ENCODE data around the gene C1orf116. TPM values are rescaled to one million over a fixed set of nuclear protein-coding genes. Genes with fewer than 3 reads are reported as not detected.

The C1orf116 gene
- total RNA-seq, 1 donor from 2014 or later, result 0.04 TPM

DNA sequence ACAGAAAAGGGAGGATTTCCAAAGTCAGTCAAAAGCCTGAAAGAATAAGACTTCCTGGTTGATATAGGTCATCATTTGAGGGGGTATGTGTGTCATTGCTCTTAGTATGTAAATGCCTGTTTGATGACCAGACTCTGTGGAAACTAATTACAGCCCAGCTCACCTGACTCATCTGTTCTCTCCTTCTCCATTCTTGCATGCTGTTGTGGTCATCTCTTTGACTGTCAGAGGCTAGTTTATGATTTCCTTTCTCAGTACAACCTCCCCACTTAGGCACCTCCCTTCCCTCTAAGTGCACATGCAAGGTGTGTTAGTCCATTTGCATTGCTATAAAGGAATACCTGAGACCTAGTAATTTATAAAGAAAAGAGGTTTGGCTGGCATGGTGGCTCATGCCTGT, 2.4 kb upstream of the C1orf116 start:
- no peak overlapping the region for H3K27ac ChIP-seq
- Mint-ChIP-seq H3K36me3 (no peaks in the 10 kb centered on the region), H3K27me3 (ENCODE audit: insufficient read depth, low read depth) (peaks cover 6% of the 10 kb centered on the region), H3K9me3 (no peaks in the 10 kb centered on the region), H3K27ac (no peak overlapping the region), H3K4me3 (no peak overlapping the region), H3K4me1 (peaks cover 5% of the 10 kb centered on the region)
- no peaks in the 10 kb centered on the region for H3K9me3 ChIP-seq (ENCODE audit: low read depth)
- H3K9ac ChIP-seq, result no peak overlapping the region
- H2AFZ ChIP-seq (replicated peaks), result no peak overlapping the region
- peaks cover 6% of the 10 kb centered on the region for H3K27me3 ChIP-seq
- no peaks in the 10 kb centered on the region for H4K20me1 ChIP-seq (ENCODE audit: low read depth)
- TF ChIP-seq, protein P1, sequence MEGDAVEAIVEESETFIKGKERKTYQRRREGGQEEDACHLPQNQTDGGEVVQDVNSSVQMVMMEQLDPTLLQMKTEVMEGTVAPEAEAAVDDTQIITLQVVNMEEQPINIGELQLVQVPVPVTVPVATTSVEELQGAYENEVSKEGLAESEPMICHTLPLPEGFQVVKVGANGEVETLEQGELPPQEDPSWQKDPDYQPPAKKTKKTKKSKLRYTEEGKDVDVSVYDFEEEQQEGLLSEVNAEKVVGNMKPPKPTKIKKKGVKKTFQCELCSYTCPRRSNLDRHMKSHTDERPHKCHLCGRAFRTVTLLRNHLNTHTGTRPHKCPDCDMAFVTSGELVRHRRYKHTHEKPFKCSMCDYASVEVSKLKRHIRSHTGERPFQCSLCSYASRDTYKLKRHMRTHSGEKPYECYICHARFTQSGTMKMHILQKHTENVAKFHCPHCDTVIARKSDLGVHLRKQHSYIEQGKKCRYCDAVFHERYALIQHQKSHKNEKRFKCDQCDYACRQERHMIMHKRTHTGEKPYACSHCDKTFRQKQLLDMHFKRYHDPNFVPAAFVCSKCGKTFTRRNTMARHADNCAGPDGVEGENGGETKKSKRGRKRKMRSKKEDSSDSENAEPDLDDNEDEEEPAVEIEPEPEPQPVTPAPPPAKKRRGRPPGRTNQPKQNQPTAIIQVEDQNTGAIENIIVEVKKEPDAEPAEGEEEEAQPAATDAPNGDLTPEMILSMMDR (IDR thresholded peaks at IDR 0.05), result no peak
- no peak for TF ChIP-seq EZH2phosphoT487 (IDR thresholded peaks at IDR 0.05)
- TF ChIP-seq EZH2 (IDR thresholded peaks at IDR 0.05), result no peak
- no peaks in the 10 kb centered on the region for H3K36me3 ChIP-seq
- H3K79me2 ChIP-seq (ENCODE audit: low read depth), result no peaks in the 10 kb centered on the region
- H3K4me2 ChIP-seq, result no peak overlapping the region
- DNase-seq (ENCODE audit: low spot score), result no peak
- H3K4me3 ChIP-seq, result no peak overlapping the region
- H3F3A ChIP-seq (ENCODE audit: low read depth), result no peaks in the 10 kb centered on the region
- peaks cover 18% of the 10 kb centered on the region for H3K4me1 ChIP-seq

GRCh38 chr1:207034208-207034607, 1.7 kb upstream of the C1orf116 start:
- H3K4me2 ChIP-seq, result no peak overlapping the region
- no peak for DNase-seq (ENCODE audit: low spot score)
- Mint-ChIP-seq H3K36me3 (no peaks in the 10 kb centered on the region), H3K4me3 (no peak overlapping the region), H3K27ac (no peak overlapping the region), H3K27me3 (ENCODE audit: insufficient read depth, low read depth) (peaks cover 6% of the 10 kb centered on the region), H3K9me3 (no peaks in the 10 kb centered on the region), H3K4me1 (peaks cover 5% of the 10 kb centered on the region)
- H3F3A ChIP-seq (ENCODE audit: low read depth), result no peaks in the 10 kb centered on the region
- H3K36me3 ChIP-seq, result no peaks in the 10 kb centered on the region
- H2AFZ ChIP-seq (replicated peaks), result no peak overlapping the region
- no peaks in the 10 kb centered on the region for H3K79me2 ChIP-seq (ENCODE audit: low read depth)
- no peak overlapping the region for H3K9ac ChIP-seq
- TF ChIP-seq EZH2 (IDR thresholded peaks at IDR 0.05) (no peak), EZH2phosphoT487 (IDR thresholded peaks at IDR 0.05) (no peak)
- TF ChIP-seq, protein P1 (IDR thresholded peaks at IDR 0.05), result no peak
- no peaks in the 10 kb centered on the region for H4K20me1 ChIP-seq (ENCODE audit: low read depth)
- H3K27ac ChIP-seq, result no peak overlapping the region
- no peaks in the 10 kb centered on the region for H3K9me3 ChIP-seq (ENCODE audit: low read depth)
- peaks cover 18% of the 10 kb centered on the region for H3K4me1 ChIP-seq
- H3K27me3 ChIP-seq, result peaks cover 6% of the 10 kb centered on the region
- no peak overlapping the region for H3K4me3 ChIP-seq

DNA sequence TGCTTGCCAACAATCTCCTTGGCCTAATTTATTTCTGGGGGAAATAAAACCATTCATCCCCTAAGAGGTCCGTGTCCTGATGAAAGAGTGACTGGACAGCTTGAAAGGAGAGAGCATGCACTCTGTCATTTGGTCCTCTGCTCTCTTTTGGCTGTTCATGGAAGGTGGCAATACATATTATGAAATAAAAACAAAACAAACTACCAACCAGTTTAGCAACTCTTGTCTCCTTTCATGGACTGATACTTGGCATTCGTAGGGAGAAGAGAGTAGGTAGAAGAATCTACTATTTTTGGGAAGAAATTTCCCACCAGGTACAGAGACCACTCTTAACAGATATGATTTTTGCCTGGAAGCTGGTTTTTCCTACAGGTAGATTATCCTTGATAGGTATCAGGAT, 746 bp upstream of the C1orf116 start:
- Mint-ChIP-seq H3K27me3 (ENCODE audit: insufficient read depth, low read depth) (peaks cover 6% of the 10 kb centered on the region), H3K36me3 (no peaks in the 10 kb centered on the region), H3K27ac (no peak overlapping the region), H3K9me3 (no peaks in the 10 kb centered on the region), H3K4me3 (no peak overlapping the region), H3K4me1 (peaks cover 5% of the 10 kb centered on the region)
- DNase-seq (ENCODE audit: low spot score), result no peak
- H3K9ac ChIP-seq, result no peak overlapping the region
- H3K4me3 ChIP-seq, result no peak overlapping the region
- TF ChIP-seq, protein P1 (IDR thresholded peaks at IDR 0.05), result no peak
- TF ChIP-seq EZH2 (IDR thresholded peaks at IDR 0.05), result no peak
- no peak for TF ChIP-seq EZH2phosphoT487 (IDR thresholded peaks at IDR 0.05)
- H3K36me3 ChIP-seq, result no peaks in the 10 kb centered on the region
- H3K4me2 ChIP-seq, result peak overlapping the region; percentile 58
- no peaks in the 10 kb centered on the region for H3K79me2 ChIP-seq (ENCODE audit: low read depth)
- H4K20me1 ChIP-seq (ENCODE audit: low read depth), result no peaks in the 10 kb centered on the region
- peak overlapping the region; percentile 83 for H2AFZ ChIP-seq (replicated peaks)
- no peaks in the 10 kb centered on the region for H3K9me3 ChIP-seq (ENCODE audit: low read depth)
- H3F3A ChIP-seq (ENCODE audit: low read depth), result no peaks in the 10 kb centered on the region
- H3K27me3 ChIP-seq, result peaks cover 6% of the 10 kb centered on the region
- peaks cover 18% of the 10 kb centered on the region for H3K4me1 ChIP-seq
- no peak overlapping the region for H3K27ac ChIP-seq

Data from neural progenitor cell (in vitro differentiated cells).